ENCODE results near the gene PEX16.

PEX16 gene

DNA sequence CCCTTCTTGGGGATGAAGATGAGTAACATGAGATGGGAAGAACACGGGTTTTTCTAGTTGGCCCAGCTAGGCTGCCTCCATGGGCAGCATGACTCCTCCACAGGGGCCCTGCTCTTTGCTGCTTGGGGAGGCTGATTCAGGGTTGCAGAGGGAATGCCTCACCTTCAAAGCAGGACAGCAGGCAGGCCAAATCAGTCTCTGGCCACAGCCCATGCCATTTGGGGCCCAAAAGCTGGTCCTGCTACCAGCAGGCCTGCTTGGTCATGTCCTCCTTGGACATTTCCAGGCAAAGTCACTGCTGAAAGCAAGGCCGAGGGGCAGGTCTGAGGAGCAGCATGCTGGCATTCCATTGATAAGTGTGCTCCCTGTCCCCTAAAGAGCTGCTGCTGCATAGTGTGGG, 46.0 kb downstream of the PEX16 start:
- DNase-seq: no peak

DNA sequence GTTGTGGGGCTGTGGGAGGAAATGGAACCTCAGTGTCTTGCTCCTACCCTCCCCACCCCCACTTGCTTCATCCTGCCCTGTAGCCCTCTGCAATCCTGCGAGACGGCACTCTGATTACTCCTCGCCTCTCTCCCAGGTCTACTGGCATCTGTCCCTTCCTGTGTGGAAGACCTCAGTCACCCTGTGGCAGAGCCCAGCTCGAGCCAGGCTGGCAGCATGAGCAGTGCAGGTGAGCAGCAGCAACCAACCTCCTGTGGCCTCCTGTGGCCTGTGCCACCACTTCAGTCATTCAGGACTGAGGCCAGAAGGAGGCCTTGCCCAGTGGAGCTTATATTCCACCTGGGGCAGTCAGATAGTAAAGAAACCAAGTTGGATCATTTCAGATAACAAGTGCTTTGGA, 47.0 kb downstream of the PEX16 start:
- DNase-seq: no peak

DNA sequence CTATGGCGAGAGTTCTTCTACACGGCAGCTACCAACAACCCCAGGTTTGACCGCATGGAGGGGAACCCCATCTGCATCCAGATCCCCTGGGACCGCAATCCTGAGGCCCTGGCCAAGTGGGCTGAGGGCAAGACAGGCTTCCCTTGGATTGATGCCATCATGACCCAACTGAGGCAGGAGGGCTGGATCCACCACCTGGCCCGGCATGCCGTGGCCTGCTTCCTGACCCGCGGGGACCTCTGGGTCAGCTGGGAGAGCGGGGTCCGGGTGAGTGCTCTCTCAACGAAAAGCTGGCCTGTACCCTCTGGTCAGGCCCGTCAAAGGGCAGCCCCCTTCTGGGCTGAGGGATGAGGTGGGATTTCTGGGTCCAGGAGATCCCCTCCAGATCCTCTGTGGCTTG, 48.1 kb downstream of the PEX16 start:
- no peak for DNase-seq

DNA sequence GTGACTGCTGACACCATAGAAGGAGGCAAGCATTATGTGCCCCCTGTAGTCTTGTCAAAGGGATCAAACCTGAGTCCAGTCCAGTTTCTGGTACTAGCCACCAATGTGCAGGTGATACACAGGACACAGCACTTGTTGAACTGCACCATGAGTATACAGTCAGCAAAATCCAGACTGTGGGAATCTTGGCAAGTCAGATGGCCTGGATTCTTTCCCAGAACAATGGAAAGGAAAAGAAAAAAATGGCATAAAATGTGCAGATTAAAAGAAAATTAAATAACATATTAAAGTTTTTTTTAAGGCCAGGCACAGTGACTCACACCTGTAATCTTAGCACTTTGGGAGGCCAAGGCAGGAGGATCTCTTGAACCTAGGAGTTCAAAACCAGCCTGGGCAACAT, 53.6 kb downstream of the PEX16 start:
- no peak for DNase-seq

DNA sequence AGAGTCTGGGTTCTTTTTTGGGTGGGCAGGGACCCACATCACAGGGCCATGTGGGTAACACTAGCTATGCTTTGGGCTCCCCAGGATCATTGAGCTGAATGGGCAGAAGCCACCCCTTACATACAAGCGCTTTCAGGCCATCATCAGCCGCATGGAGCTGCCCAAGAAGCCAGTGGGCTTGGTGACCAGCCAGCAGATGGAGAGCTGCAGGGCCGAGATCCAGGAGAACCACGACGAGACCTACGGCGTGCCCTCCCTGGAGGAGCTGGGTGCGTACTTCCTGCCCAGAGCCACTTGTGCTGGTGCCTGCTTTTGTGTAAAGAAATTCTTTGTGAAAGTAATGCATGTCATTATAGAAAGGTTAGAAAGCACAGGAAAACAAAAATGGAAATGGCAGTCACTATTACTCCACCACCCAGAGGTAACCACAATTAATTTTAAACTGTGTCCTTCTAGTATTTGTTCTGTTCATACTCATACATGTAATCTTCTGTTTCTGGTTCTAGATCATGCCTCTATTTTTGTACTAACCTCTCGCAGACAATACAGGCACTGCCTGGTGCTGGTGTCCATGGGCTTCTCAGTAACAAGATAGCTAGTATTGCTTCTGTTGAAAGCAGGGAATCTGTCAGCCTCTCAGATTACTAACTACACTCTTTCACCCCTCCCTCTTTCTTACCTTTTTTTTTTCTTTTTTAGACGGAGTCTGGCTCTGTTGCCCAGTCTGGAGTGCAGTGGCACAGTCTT, 56.7 kb downstream of the PEX16 start:
- no peak for DNase-seq

DNA sequence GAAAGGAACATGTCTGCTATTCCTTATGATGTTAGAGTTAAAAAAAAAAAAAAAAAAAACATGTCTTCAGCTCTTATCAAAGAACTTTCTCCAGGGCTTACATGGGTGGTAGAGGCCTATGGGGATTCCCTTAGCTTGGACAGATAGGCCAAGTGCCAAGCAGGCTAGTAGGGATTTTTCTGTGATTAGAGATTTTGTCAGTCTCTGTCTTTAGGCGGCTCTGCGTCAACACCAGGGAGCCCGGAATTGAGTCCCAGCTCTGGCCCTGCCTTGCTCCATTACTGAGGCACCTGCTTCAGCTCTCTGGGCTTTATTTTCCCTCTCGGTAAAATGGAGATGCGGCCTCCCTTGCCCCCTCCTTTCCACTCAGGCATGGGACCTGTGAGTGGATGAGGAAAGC, 57.3 kb downstream of the PEX16 start:
- no peak for DNase-seq
